Activated naive CD8-positive, alpha-beta T cell (primary cell): ENCODE measurements around the gene ZNF184.

Source experiments
- H3K27ac Mint-ChIP-seq: one replicate; pipeline ENCODE4 v1.8.0; 2021; ENCODE audit warnings: mixed read lengths
- H3K27me3 Mint-ChIP-seq: one replicate; pipeline ENCODE4 v1.8.0; 2021; ENCODE audit warnings: mixed read lengths
- H3K36me3 Mint-ChIP-seq: one replicate; pipeline ENCODE4 v1.8.0; 2021; ENCODE audit warnings: mixed read lengths
- H3K4me1 Mint-ChIP-seq: one replicate; pipeline ENCODE4 v1.8.0; 2021; ENCODE audit warnings: low read depth, mixed read lengths
- H3K4me3 Mint-ChIP-seq: one replicate; pipeline ENCODE4 v1.8.0; 2021; ENCODE audit warnings: mild to moderate bottlenecking, mixed read lengths
- H3K9me3 Mint-ChIP-seq: one replicate; pipeline ENCODE4 v1.8.0; 2021; ENCODE audit warnings: low read depth, mixed read lengths

The ZNF184 gene

GRCh38 chr6:27472617-27473400, at the start of gene ZNF184:
Gene ZNF184, minus strand, starts transcription at chr6:27473105. Its CDS starts 811 bp downstream, at chr6:27472294.
- Mint-ChIP-seq H3K9me3 (no peaks in the 10 kb centered on the region), H3K27ac (peak within 1 kb of the TSS; percentile 92), H3K36me3 (peaks cover 15% of the 10 kb centered on the region), H3K4me3 (peak within 1 kb of the TSS; percentile 96), H3K4me1 (peaks cover 47% of the 10 kb centered on the region), H3K27me3 (no peaks in the 10 kb centered on the region)

- H3K4me1 Mint-ChIP-seq, result peaks cover 16% of the 10 kb centered on the region
- peak overlapping the region; percentile 90 for H3K27ac Mint-ChIP-seq
- H3K27me3 Mint-ChIP-seq, result peaks cover 9% of the 10 kb centered on the region
- no peaks in the 10 kb centered on the region for H3K9me3 Mint-ChIP-seq
- H3K36me3 Mint-ChIP-seq, result no peaks in the 10 kb centered on the region
- H3K4me3 Mint-ChIP-seq, result peak overlapping the region; percentile 92
These were observed 46.2 kb upstream of the ZNF184 start for GRCh38 chr6:27518881-27519795.

- H3K9me3 Mint-ChIP-seq, result no peaks in the 10 kb centered on the region
These were observed 45.3 kb upstream of the ZNF184 start for GRCh38 chr6:27517928-27518787.

GRCh38 chr6:27517238-27517637, 44.3 kb upstream of the ZNF184 start:
- H3K4me1 Mint-ChIP-seq, result peaks cover 16% of the 10 kb centered on the region
- peaks cover 19% of the 10 kb centered on the region for H3K27me3 Mint-ChIP-seq
- no peaks in the 10 kb centered on the region for H3K36me3 Mint-ChIP-seq
- no peak overlapping the region for H3K27ac Mint-ChIP-seq
- H3K9me3 Mint-ChIP-seq, result no peaks in the 10 kb centered on the region
- peak overlapping the region; percentile 51 for H3K4me3 Mint-ChIP-seq

More at GRCh38 chr6:27517928-27518787, 45.3 kb upstream of the ZNF184 start:
- peaks cover 16% of the 10 kb centered on the region for H3K4me1 Mint-ChIP-seq
- H3K27me3 Mint-ChIP-seq, result peaks cover 15% of the 10 kb centered on the region
- H3K4me3 Mint-ChIP-seq, result peak overlapping the region; percentile 92
- no peaks in the 10 kb centered on the region for H3K36me3 Mint-ChIP-seq
- peak overlapping the region; percentile 90 for H3K27ac Mint-ChIP-seq

- H3K9me3 Mint-ChIP-seq, result no peaks in the 10 kb centered on the region
- no peaks in the 10 kb centered on the region for H3K36me3 Mint-ChIP-seq
- peak overlapping the region; percentile 18 for H3K4me3 Mint-ChIP-seq
- no peak overlapping the region for H3K27ac Mint-ChIP-seq
- H3K27me3 Mint-ChIP-seq, result peaks cover 32% of the 10 kb centered on the region
- H3K4me1 Mint-ChIP-seq, result peaks cover 16% of the 10 kb centered on the region
These were observed 42.1 kb upstream of the ZNF184 start for GRCh38 chr6:27514906-27515495.

GRCh38 chr6:27512525-27512924, 39.6 kb upstream of the ZNF184 start:
- Mint-ChIP-seq H3K9me3 (no peaks in the 10 kb centered on the region), H3K4me3 (no peak overlapping the region), H3K4me1 (no peaks in the 10 kb centered on the region), H3K27me3 (peaks cover 38% of the 10 kb centered on the region), H3K36me3 (peaks cover 2% of the 10 kb centered on the region), H3K27ac (no peak overlapping the region)

GRCh38 chr6:27507041-27507956, 34.4 kb upstream of the ZNF184 start:
- no peaks in the 10 kb centered on the region for H3K9me3 Mint-ChIP-seq
- no peak overlapping the region for H3K4me3 Mint-ChIP-seq
- no peak overlapping the region for H3K27ac Mint-ChIP-seq
- peaks cover 2% of the 10 kb centered on the region for H3K36me3 Mint-ChIP-seq
- peaks cover 20% of the 10 kb centered on the region for H3K27me3 Mint-ChIP-seq
- H3K4me1 Mint-ChIP-seq, result peaks cover 35% of the 10 kb centered on the region

- peaks cover 9% of the 10 kb centered on the region for H3K27me3 Mint-ChIP-seq
- peak overlapping the region; percentile 3 for H3K4me3 Mint-ChIP-seq
- H3K36me3 Mint-ChIP-seq, result peaks cover 2% of the 10 kb centered on the region
- peak overlapping the region; percentile 8 for H3K27ac Mint-ChIP-seq
- H3K9me3 Mint-ChIP-seq, result no peaks in the 10 kb centered on the region
- peaks cover 41% of the 10 kb centered on the region for H3K4me1 Mint-ChIP-seq
These were observed 32.5 kb upstream of the ZNF184 start for GRCh38 chr6:27505209-27506027.

GRCh38 chr6:27503436-27504030, 30.6 kb upstream of the ZNF184 start:
- Mint-ChIP-seq H3K36me3 (no peaks in the 10 kb centered on the region), H3K27ac (peak overlapping the region; percentile 93), H3K27me3 (peaks cover under 1% of the 10 kb centered on the region), H3K9me3 (no peaks in the 10 kb centered on the region), H3K4me1 (peaks cover 41% of the 10 kb centered on the region), H3K4me3 (peak overlapping the region; percentile 96)

- H3K27me3 Mint-ChIP-seq, result peaks cover 7% of the 10 kb centered on the region
- H3K9me3 Mint-ChIP-seq, result no peaks in the 10 kb centered on the region
- H3K36me3 Mint-ChIP-seq, result no peaks in the 10 kb centered on the region
- peak overlapping the region; percentile 96 for H3K4me3 Mint-ChIP-seq
- H3K27ac Mint-ChIP-seq, result peak overlapping the region; percentile 93
- H3K4me1 Mint-ChIP-seq, result peaks cover 41% of the 10 kb centered on the region
These were observed 29.9 kb upstream of the ZNF184 start for GRCh38 chr6:27502508-27503435.

- peaks cover 41% of the 10 kb centered on the region for H3K4me1 Mint-ChIP-seq
- no peak overlapping the region for H3K4me3 Mint-ChIP-seq
- H3K36me3 Mint-ChIP-seq, result no peaks in the 10 kb centered on the region
- no peaks in the 10 kb centered on the region for H3K9me3 Mint-ChIP-seq
- no peak overlapping the region for H3K27ac Mint-ChIP-seq
- H3K27me3 Mint-ChIP-seq, result peaks cover 10% of the 10 kb centered on the region
These were observed 28.3 kb upstream of the ZNF184 start for GRCh38 chr6:27501187-27501586.

GRCh38 chr6:27500177-27500576, 27.3 kb upstream of the ZNF184 start:
- no peaks in the 10 kb centered on the region for H3K36me3 Mint-ChIP-seq
- peaks cover 40% of the 10 kb centered on the region for H3K4me1 Mint-ChIP-seq
- no peak overlapping the region for H3K4me3 Mint-ChIP-seq
- no peaks in the 10 kb centered on the region for H3K9me3 Mint-ChIP-seq
- peaks cover 19% of the 10 kb centered on the region for H3K27me3 Mint-ChIP-seq
- no peak overlapping the region for H3K27ac Mint-ChIP-seq
